Liver (tissue), 9 donors: ENCODE data around the gene PRIMA1. TPM values are rescaled to one million over a fixed set of nuclear protein-coding genes. Genes with fewer than 3 reads are reported as not detected.

Experiments used
- DNase-seq: peaks from one replicate; pipeline ENCODE4 v3.0.0-alpha.2; 2017; ENCODE audit warnings: low spot score
- H3K27ac ChIP-seq, 2 donors: one replicate each; pipeline ENCODE4 v1.7.0; 2013; ENCODE audit warnings: inconsistent platforms in 2 of 2, low read length in 2 of 2, control low read depth in 1 of 2, low read depth in 1 of 2, mild to moderate bottlenecking in 1 of 2
- H3K27me3 ChIP-seq, 4 donors: one replicate each; pipeline versions ENCODE4 v1.6.1 to v1.7.0; 2013; ENCODE audit warnings: low read length in 3 of 4, inconsistent platforms in 1 of 4, mild to moderate bottlenecking in 1 of 4, moderate library complexity in 1 of 4; ENCODE audit not compliant: control insufficient read depth in 4 of 4, insufficient read depth in 4 of 4
- H3K36me3 ChIP-seq, 4 donors: one replicate each; pipeline versions ENCODE4 v1.6.1 to v1.7.0; 2013; ENCODE audit warnings: low read length in 3 of 4, mild to moderate bottlenecking in 3 of 4, low read depth in 1 of 4, moderate library complexity in 1 of 4; ENCODE audit not compliant: control insufficient read depth in 4 of 4, insufficient read depth in 3 of 4
- H3K4me1 ChIP-seq, 4 donors: one replicate each; pipeline versions ENCODE4 v1.6.1 to v1.7.0; 2013; ENCODE audit warnings: low read length in 3 of 4, mild to moderate bottlenecking in 3 of 4, moderate library complexity in 1 of 4; ENCODE audit not compliant: control insufficient read depth in 4 of 4, insufficient read depth in 4 of 4
- H3K4me3 ChIP-seq, 3 donors: one replicate each; pipeline versions ENCODE4 v1.6.1 to v1.7.0; 2013; ENCODE audit warnings: low read length in 3 of 3, control low read depth in 1 of 3, low read depth in 1 of 3, mild to moderate bottlenecking in 1 of 3
- H3K9ac ChIP-seq, 2 donors: one replicate each; pipeline ENCODE4 v1.7.0; 2013; ENCODE audit warnings: low read length in 2 of 2, mild to moderate bottlenecking in 2 of 2, moderate library complexity in 2 of 2, control low read depth in 1 of 2, low read depth in 1 of 2
- H3K9me3 ChIP-seq, 4 donors: one replicate each; pipeline versions ENCODE4 v1.6.1 to v1.7.0; 2013; ENCODE audit warnings: low read length in 3 of 4; ENCODE audit not compliant: control insufficient read depth in 4 of 4
- CTCF ChIP-seq: fragments of 150-350 bp; IDR thresholded peaks from 2 replicates; pipeline ENCODE4 v1.5.1; 2017; ENCODE audit warnings: improper control_type of control experiment, low read depth, low read length; ENCODE audit not compliant: missing input control
- FOXA1 ChIP-seq: IDR thresholded peaks from 2 replicates; pipeline ENCODE4 v1.6.1; 2016; ENCODE audit warnings: antibody characterized with exemption
- FOXA2 ChIP-seq: IDR thresholded peaks from 2 replicates; pipeline ENCODE4 v1.6.1; 2016; ENCODE audit warnings: antibody characterized with exemption
- GABPA ChIP-seq, 2 donors: IDR thresholded peaks in 1 of 2; conservative IDR thresholded peaks in 1 of 2; 2 replicates each; pipeline ENCODE4 v1.6.1; 2016; ENCODE audit warnings: antibody characterized with exemption in 2 of 2, mild to moderate bottlenecking in 1 of 2, moderate library complexity in 1 of 2
- HNF4A ChIP-seq, 2 donors: conservative IDR thresholded peaks; 2 replicates each; pipeline ENCODE4 v1.6.1; 2016; ENCODE audit warnings: antibody characterized with exemption in 2 of 2, mild to moderate bottlenecking in 2 of 2
- MAX ChIP-seq: IDR thresholded peaks from 2 replicates; pipeline ENCODE4 v1.6.1; 2016; ENCODE audit warnings: antibody characterized with exemption
- NR2F2 ChIP-seq: IDR thresholded peaks from 2 replicates; pipeline ENCODE4 v1.6.1; 2016; ENCODE audit warnings: antibody characterized with exemption
- RAD21 ChIP-seq, 2 donors: IDR thresholded peaks; 2 replicates each; pipeline ENCODE4 v1.6.1; 2016; ENCODE audit warnings: antibody characterized with exemption in 2 of 2, mild to moderate bottlenecking in 2 of 2
- SP1 ChIP-seq: IDR thresholded peaks from 2 replicates; pipeline ENCODE4 v1.6.1; 2018; ENCODE audit warnings: antibody characterized with exemption, mild to moderate bottlenecking
- TAF1 ChIP-seq: conservative IDR thresholded peaks from 2 replicates; pipeline ENCODE4 v1.6.1; 2016; ENCODE audit warnings: antibody characterized with exemption, mild to moderate bottlenecking
- YY1 ChIP-seq: IDR thresholded peaks from 2 replicates; pipeline ENCODE4 v1.6.1; 2016; ENCODE audit warnings: antibody characterized with exemption, mild to moderate bottlenecking
- ZBTB33 ChIP-seq: IDR thresholded peaks from 2 replicates; pipeline ENCODE4 v1.6.1; 2016; ENCODE audit warnings: antibody characterized with exemption
- WGBS: extraction: QIAGEN DNeasy Blood & Tissue Kit; methylation state at CpG from one replicate; pipeline ENCODE4 v1.1.7; 2013; 5-methylcytosine and 5-hydroxymethylcytosine counted together
- polyA plus RNA-seq, 2 donors: library from polyadenylated mRNA; stranded (reverse) in 1 of 2; unstranded in 1 of 2; fragments of 200-250 nt in 1 of 2; fragments of >200 nt in 1 of 2; fragmentation: Nextera tagmentation in 1 of 2; extraction: Ambion mirVana in 1 of 2; gene quantifications; one replicate each; pipeline versions ENCODE4 v1.2.1 to v1.2.3, GENCODE V29; 2013 to 2015
- total RNA-seq, 2 donors: library from RNA; depleted of rRNA; stranded (reverse); fragments of >200 nt; gene quantifications; one replicate each; pipeline ENCODE4 v1.2.3, GENCODE V29; 2014
- TF ChIP-seq, protein P1 (sequence below): IDR thresholded peaks from 2 replicates; pipeline ENCODE4 v1.6.1; 2016; ENCODE audit warnings: antibody characterized with exemption
- donor health status: healthy.
- donor health status: healthy.
- donor health status: healthy.
- donor health status: healthy.
- donor health status: healthy.

The PRIMA1 gene
- total and polyA plus RNA-seq, 4 donors = 0.08 to 0.38 (median 0.13) TPM; not detected in 1

DNA sequence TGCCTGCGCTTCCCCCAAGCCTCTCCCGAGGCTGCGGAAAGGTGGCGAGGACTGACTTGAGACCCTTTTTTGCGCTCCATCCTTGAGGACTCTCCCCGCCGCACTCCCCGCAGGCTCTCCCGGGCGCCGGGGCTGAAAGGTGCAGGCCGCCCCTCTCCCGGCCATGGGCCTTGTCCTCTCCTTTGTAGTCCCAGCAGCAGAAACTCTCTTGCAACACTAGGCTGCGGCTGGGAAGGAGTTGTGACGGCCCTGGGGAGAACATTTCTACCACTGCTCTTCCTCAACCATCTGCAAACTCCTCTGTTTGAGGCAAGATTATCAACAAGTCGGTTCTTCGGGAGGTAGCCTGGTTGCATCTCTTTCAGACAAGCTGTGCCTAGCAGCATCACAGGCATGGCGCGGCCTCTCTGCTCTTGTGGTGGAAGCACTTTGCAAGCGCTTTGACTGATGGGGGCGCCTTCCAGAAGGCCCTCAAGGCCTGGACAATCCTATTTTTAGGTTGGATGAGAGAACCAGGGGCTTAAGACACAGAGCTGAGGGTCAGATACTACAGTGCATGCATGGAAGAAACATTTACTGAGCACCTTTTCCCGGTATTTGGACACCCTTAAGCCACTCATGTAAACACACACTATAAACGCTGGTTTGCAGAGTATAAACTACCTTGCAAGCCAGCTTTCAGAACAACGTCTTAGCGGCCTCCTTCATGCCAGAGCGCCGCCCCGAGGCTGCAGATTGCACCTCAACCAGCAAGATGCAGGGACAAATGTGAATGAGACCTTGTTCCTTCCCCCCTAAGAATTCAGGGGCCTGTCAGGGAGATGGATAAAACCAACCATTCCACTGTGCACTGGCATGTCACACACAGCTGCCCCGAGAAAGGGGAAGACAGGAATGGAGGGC is 1.2 kb upstream of the PRIMA1 start:
- WGBS = 24% methylated on average over 29 of the region's 29 CpGs
- Histone ChIP-seq H3K27me3 (peaks cover 0 to 21% (median 11%) of the 10 kb centered on the region in 4 donors), H3K36me3 (no peaks in the 10 kb centered on the region), H3K4me1 (peaks cover 0 to 17% (median 2%) of the 10 kb centered on the region in 4 donors), H3K27ac (no peak overlapping the region), H3K4me3 (no peak overlapping the region), H3K9me3 (no peaks in the 10 kb centered on the region), H3K9ac (no peak overlapping the region)
- TF ChIP-seq, protein P1, sequence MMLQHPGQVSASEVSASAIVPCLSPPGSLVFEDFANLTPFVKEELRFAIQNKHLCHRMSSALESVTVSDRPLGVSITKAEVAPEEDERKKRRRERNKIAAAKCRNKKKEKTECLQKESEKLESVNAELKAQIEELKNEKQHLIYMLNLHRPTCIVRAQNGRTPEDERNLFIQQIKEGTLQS = no peak
- no peak for TF ChIP-seq YY1
- no peak for TF ChIP-seq NR2F2
- TF ChIP-seq GABPA (IDR thresholded peaks at IDR 0.05 in 1 of 2, conservative IDR thresholded peaks at IDR 0.05 in 1 of 2) = no peak
- TF ChIP-seq FOXA2 = no peak
- no peak for TF ChIP-seq FOXA1
- TF ChIP-seq SP1 = no peak
- TF ChIP-seq TAF1 = no peak
- TF ChIP-seq HNF4A (conservative IDR thresholded peaks at IDR 0.05) = no peak
- no peak for DNase-seq

- Histone ChIP-seq H3K36me3 (no peaks in the 10 kb centered on the region), H3K4me1 (peaks cover 0 to 17% (median 2%) of the 10 kb centered on the region in 4 donors), H3K9me3 (no peaks in the 10 kb centered on the region), H3K27ac (no peak overlapping the region), H3K27me3 (peaks cover 0 to 21% (median 11%) of the 10 kb centered on the region in 4 donors), H3K9ac (no peak overlapping the region), H3K4me3 (peak overlapping the region in 1 of 3 donors; percentile 37)
- TF ChIP-seq, protein P1 = no peak
- no peak for TF ChIP-seq YY1
- TF ChIP-seq RAD21 (IDR thresholded peaks at IDR 0.05) = peak; percentile 34 to 46
- TF ChIP-seq CTCF = peak; percentile 22
- WGBS = 1% methylated on average over 79 of the region's 79 CpGs
- DNase-seq = no peak
These were observed 400 bp upstream of the PRIMA1 start for GRCh38 chr14:93788543-93789227.

- DNase-seq = no peak
- Histone ChIP-seq H3K36me3 (no peaks in the 10 kb centered on the region), H3K4me3 (no peak overlapping the region), H3K4me1 (peaks cover 0 to 17% (median 2%) of the 10 kb centered on the region in 4 donors), H3K27ac (no peak overlapping the region), H3K9me3 (no peaks in the 10 kb centered on the region), H3K9ac (no peak overlapping the region), H3K27me3 (peaks cover 0 to 21% (median 11%) of the 10 kb centered on the region in 4 donors)
- WGBS = 11% methylated on average over 52 of the region's 52 CpGs
- TF ChIP-seq CTCF (no peak), NR2F2 (no peak), SP1 (no peak), ZBTB33 (no peak), RAD21 (IDR thresholded peaks at IDR 0.05) (no peak), FOXA1 (no peak), MAX (no peak)
- TF ChIP-seq, protein P1 = no peak
These were observed 606 bp downstream of the PRIMA1 start for GRCh38 chr14:93787465-93788292.
